ENCODE results near the gene DNAJC8.

Gene DNAJC8

GRCh38 chr1:28170001-28170596 is 62.7 kb downstream of the DNAJC8 start:
- TF ChIP-seq CTCF (IDR thresholded peaks at IDR 0.05; ENCODE audit: low read depth, low read length): no peak
- no peak for DNase-seq (ENCODE audit: extremely low read depth, low read depth)

GRCh38 chr1:28163496-28164161 is 69.2 kb downstream of the DNAJC8 start:
- TF ChIP-seq CTCF (IDR thresholded peaks at IDR 0.05; ENCODE audit: low read depth, low read length): no peak
- DNase-seq (ENCODE audit: extremely low read depth, low read depth): no peak

GRCh38 chr1:28162151-28162550 is 70.7 kb downstream of the DNAJC8 start:
- no peak for DNase-seq (ENCODE audit: extremely low read depth, low read depth)
- no peak for TF ChIP-seq CTCF (IDR thresholded peaks at IDR 0.05; ENCODE audit: low read depth, low read length)

DNA sequence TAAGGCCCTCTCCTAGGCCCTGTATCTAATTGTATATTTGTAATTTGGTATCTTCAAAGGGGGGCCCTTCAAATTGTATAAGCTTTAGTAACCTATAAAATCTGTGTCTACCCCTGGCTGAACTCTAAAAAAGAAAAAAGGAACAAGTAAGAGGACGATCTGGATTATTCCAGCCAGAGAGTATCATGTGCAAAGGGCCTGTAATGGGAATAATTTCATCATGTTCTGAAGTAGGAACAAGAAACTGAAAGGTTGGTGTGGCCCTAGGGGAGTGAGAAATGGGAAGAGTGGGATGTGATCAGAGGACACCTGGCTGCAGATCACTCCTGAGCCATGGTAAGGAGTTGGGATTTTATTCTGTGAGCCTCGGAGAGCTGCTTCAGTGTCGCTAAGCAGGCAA is 71.1 kb downstream of the DNAJC8 start:
- TF ChIP-seq CTCF (IDR thresholded peaks at IDR 0.05; ENCODE audit: low read depth, low read length): no peak
- no peak for DNase-seq (ENCODE audit: extremely low read depth, low read depth)

DNA sequence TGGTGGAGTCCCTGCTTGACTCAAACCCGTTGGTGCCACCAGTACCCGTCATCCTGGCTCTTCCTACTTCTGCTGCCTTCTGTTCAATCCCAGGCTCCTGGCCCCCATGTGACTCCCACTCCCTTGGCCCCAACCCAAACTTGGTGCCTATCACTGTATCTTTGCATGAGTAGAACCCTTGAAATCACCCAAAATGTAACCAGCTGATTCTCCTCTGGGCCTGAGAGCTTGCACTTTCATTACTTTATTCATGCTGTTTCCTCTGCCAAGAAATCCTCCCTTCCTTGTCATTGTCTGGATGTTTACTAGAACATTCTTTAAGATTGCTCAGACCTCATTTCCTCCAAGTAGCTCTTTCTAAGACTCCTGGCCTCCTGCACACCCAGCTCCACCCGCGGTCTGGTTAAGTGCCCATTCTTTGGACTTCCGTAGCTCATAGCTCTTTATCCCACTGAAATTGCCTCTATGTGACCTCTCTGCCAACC is 72.0 kb downstream of the DNAJC8 start:
- no peak for TF ChIP-seq CTCF (IDR thresholded peaks at IDR 0.05; ENCODE audit: low read depth, low read length)
- DNase-seq (ENCODE audit: extremely low read depth, low read depth): peak; percentile 52

GRCh38 chr1:28159680-28160079 is 73.1 kb downstream of the DNAJC8 start:
- TF ChIP-seq CTCF (IDR thresholded peaks at IDR 0.05; ENCODE audit: low read depth, low read length): no peak

DNA sequence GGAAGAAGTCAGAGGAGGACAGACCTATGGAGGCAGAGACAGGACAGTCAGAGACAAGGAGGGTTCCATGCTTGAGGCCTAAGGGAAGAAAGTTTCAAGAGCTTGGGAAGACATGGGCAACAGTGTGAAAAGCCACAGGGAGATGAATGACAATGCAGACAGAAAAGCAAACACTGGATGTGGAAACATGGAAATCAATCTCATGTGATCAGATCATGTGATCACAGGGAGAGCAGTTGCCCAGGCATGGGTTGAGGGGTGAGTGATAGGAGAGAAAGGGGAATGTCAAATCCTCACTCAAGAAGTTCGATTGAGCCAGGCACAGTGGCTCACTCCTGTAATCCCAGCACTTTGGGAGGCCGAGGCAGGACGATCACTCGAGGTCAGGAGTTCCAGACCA is 73.6 kb downstream of the DNAJC8 start:
- no peak for DNase-seq (ENCODE audit: extremely low read depth, low read depth)
- no peak for TF ChIP-seq CTCF (IDR thresholded peaks at IDR 0.05; ENCODE audit: low read depth, low read length)

More at GRCh38 chr1:28159680-28160079, 73.1 kb downstream of the DNAJC8 start:
- DNase-seq (ENCODE audit: extremely low read depth, low read depth): no peak

Measured in AG09319 (cell line).